ENCODE measurements around the gene CRAMP1. TPM values are rescaled to one million over a fixed set of nuclear protein-coding genes. Genes with fewer than 3 reads are reported as not detected.

The CRAMP1 gene
- polyA plus RNA-seq, 1 of the 3 experiments (the other 2 are of a cell fraction) = 9.5 TPM

DNA sequence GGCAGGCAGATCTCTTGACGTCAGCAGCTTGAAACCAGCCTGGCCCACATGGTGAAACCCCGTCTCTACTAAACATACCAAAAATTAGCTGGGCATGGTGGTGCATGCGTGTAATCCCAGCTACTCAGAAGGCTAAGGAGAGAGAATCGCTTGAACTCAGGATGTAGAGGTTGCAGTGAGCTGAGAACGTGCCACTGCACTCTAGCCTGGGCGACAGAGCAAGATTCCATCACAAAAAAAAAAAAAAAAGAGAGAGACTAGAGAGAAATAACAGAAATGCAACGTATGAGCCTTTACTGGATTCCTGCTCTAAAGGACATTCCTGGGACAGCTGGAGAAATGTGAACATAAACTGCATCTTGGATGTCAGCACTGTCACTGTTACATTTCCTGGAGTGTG lies 11.1 kb upstream of the CRAMP1 start:
- Histone ChIP-seq H3K4me2 (no peak overlapping the region), H3K27me3 (ENCODE audit: insufficient read depth) (no peaks in the 10 kb centered on the region), H3K4me1 (ENCODE audit: control insufficient read depth in 1 of 2, insufficient read depth in 2 of 2, low read depth in 1 of 2, low read length in 1 of 2) (no peaks in the 10 kb centered on the region), H3K4me3 (ENCODE audit: low read depth in 2 of 2, low read length in 1 of 2) (no peak overlapping the region), H3K9me3 (no peaks in the 10 kb centered on the region), H3K36me3 (replicated peaks in 1 of 2; ENCODE audit: control insufficient read depth in 1 of 2, insufficient read depth in 2 of 2, low read length in 1 of 2) (peaks cover 4 to 15% of the 10 kb centered on the region in 2 experiments), H3K79me2 (ENCODE audit: insufficient read depth) (no peaks in the 10 kb centered on the region), H3K9me2 (no peaks in the 10 kb centered on the region), H2AFZ (ENCODE audit: low read depth) (no peak overlapping the region), H4K20me1 (ENCODE audit: insufficient read depth) (no peaks in the 10 kb centered on the region), H3F3A (replicated peaks; ENCODE audit: insufficient read depth) (no peaks in the 10 kb centered on the region), H3K27ac (ENCODE audit: low read depth in 2 of 2, low read length in 1 of 2) (no peak overlapping the region), H3K9ac (no peak overlapping the region)
- TF ChIP-seq TCF12 (IDR thresholded peaks at IDR 0.05) = no peak
- no peak for TF ChIP-seq FOXM1 (IDR thresholded peaks at IDR 0.05; ENCODE audit: low read depth)
- TF ChIP-seq, protein P1, sequence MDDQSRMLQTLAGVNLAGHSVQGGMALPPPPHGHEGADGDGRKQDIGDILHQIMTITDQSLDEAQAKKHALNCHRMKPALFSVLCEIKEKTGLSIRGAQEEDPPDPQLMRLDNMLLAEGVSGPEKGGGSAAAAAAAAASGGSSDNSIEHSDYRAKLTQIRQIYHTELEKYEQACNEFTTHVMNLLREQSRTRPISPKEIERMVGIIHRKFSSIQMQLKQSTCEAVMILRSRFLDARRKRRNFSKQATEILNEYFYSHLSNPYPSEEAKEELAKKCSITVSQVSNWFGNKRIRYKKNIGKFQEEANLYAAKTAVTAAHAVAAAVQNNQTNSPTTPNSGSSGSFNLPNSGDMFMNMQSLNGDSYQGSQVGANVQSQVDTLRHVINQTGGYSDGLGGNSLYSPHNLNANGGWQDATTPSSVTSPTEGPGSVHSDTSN (IDR thresholded peaks at IDR 0.05) = no peak
- no peak for TF ChIP-seq NRF1 (IDR thresholded peaks at IDR 0.05; ENCODE audit: low read depth, low read length)
- TF ChIP-seq JUND (IDR thresholded peaks at IDR 0.05) = no peak
- no peak for TF ChIP-seq SMC3 (IDR thresholded peaks at IDR 0.05; ENCODE audit: low read depth, low read length)
- no peak for TF ChIP-seq GABPA (IDR thresholded peaks at IDR 0.05; ENCODE audit: low read depth)
- TF ChIP-seq CHD2 (IDR thresholded peaks at IDR 0.05; ENCODE audit: low read length, partially characterized antibody) = no peak
- no peak for TF ChIP-seq FOSL2 (IDR thresholded peaks at IDR 0.05; ENCODE audit: borderline replicate concordance, low read depth)
- TF ChIP-seq SIN3A (IDR thresholded peaks at IDR 0.05; ENCODE audit: borderline replicate concordance, low read depth, low read length) = no peak
- ChIA-PET CTCF (no interaction called here), POLR2A (interaction anchor here (0.6 kb wide), 1 partner anchor 141 kb away, joined by 3 read pairs; no protein-coding TSS in a partner anchor)
- no peak for DNase-seq
- 92% methylated on average over 7 of the region's 7 CpGs for WGBS (ENCODE audit: low lambda C conversion rate)

DNA sequence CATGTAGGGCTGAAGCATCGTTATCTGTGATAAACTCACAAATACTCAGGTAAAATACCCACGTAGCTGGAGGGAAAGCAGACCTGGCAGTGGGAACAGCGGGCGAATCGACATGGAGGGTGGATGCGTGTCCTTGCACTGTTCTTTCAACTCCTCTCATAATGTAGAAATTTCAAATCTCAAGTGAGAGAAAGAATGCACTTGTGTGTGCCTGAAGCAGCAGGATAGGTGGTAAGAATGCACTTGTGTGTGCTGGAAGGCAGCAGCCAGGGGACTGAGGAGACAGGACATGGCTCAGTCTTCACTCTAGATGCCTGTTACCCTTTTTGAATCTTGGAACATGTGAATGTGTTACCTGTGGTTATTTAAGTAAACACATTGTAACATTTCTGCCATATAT lies 10.7 kb upstream of the CRAMP1 start:
- Histone ChIP-seq H3K9me3 (no peaks in the 10 kb centered on the region), H3K36me3 (replicated peaks in 1 of 2; ENCODE audit: control insufficient read depth in 1 of 2, insufficient read depth in 2 of 2, low read length in 1 of 2) (peaks cover 9 to 16% of the 10 kb centered on the region in 2 experiments), H3K4me3 (ENCODE audit: low read depth in 2 of 2, low read length in 1 of 2) (no peak overlapping the region), H3K27ac (ENCODE audit: low read depth in 2 of 2, low read length in 1 of 2) (no peak overlapping the region), H3K9ac (no peak overlapping the region), H3K79me2 (ENCODE audit: insufficient read depth) (no peaks in the 10 kb centered on the region), H2AFZ (ENCODE audit: low read depth) (no peak overlapping the region), H3K4me1 (ENCODE audit: control insufficient read depth in 1 of 2, insufficient read depth in 2 of 2, low read depth in 1 of 2, low read length in 1 of 2) (no peaks in the 10 kb centered on the region), H3F3A (replicated peaks; ENCODE audit: insufficient read depth) (no peaks in the 10 kb centered on the region), H3K9me2 (no peaks in the 10 kb centered on the region), H4K20me1 (ENCODE audit: insufficient read depth) (no peaks in the 10 kb centered on the region), H3K27me3 (ENCODE audit: insufficient read depth) (no peaks in the 10 kb centered on the region), H3K4me2 (no peak overlapping the region)
- no peak for DNase-seq
- ChIA-PET POLR2A (no interaction called here), CTCF (no interaction called here)
- 94% methylated on average over 6 of the region's 6 CpGs for WGBS (ENCODE audit: low lambda C conversion rate)
- TF ChIP-seq RFX5 (IDR thresholded peaks at IDR 0.05; ENCODE audit: low read length) = no peak
- TF ChIP-seq TEAD4 (IDR thresholded peaks at IDR 0.05; ENCODE audit: borderline replicate concordance, insufficient read depth) = no peak
- no peak for TF ChIP-seq RAD21 (IDR thresholded peaks at IDR 0.05; ENCODE audit: low read length)
- TF ChIP-seq GATA2 (CRISPR knock-in tag; IDR thresholded peaks at IDR 0.05) = no peak
- no peak for TF ChIP-seq RXRA (IDR thresholded peaks at IDR 0.05; ENCODE audit: borderline replicate concordance, low read depth)
- TF ChIP-seq, protein P2, sequence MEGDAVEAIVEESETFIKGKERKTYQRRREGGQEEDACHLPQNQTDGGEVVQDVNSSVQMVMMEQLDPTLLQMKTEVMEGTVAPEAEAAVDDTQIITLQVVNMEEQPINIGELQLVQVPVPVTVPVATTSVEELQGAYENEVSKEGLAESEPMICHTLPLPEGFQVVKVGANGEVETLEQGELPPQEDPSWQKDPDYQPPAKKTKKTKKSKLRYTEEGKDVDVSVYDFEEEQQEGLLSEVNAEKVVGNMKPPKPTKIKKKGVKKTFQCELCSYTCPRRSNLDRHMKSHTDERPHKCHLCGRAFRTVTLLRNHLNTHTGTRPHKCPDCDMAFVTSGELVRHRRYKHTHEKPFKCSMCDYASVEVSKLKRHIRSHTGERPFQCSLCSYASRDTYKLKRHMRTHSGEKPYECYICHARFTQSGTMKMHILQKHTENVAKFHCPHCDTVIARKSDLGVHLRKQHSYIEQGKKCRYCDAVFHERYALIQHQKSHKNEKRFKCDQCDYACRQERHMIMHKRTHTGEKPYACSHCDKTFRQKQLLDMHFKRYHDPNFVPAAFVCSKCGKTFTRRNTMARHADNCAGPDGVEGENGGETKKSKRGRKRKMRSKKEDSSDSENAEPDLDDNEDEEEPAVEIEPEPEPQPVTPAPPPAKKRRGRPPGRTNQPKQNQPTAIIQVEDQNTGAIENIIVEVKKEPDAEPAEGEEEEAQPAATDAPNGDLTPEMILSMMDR (IDR thresholded peaks at IDR 0.05) = no peak
- TF ChIP-seq FOXJ3 (CRISPR knock-in tag; IDR thresholded peaks at IDR 0.05) = no peak
- TF ChIP-seq, protein P3, sequence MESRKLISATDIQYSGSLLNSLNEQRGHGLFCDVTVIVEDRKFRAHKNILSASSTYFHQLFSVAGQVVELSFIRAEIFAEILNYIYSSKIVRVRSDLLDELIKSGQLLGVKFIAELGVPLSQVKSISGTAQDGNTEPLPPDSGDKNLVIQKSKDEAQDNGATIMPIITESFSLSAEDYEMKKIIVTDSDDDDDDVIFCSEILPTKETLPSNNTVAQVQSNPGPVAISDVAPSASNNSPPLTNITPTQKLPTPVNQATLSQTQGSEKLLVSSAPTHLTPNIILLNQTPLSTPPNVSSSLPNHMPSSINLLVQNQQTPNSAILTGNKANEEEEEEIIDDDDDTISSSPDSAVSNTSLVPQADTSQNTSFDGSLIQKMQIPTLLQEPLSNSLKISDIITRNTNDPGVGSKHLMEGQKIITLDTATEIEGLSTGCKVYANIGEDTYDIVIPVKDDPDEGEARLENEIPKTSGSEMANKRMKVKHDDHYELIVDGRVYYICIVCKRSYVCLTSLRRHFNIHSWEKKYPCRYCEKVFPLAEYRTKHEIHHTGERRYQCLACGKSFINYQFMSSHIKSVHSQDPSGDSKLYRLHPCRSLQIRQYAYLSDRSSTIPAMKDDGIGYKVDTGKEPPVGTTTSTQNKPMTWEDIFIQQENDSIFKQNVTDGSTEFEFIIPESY (IDR thresholded peaks at IDR 0.05; ENCODE audit: borderline replicate concordance, low read depth) = no peak

All from SK-N-SH (cell line).